ENCODE results near the gene FMNL2. TPM values are rescaled to one million over a fixed set of nuclear protein-coding genes. Genes with fewer than 3 reads are reported as not detected.

The FMNL2 gene
- total RNA-seq, 1 experiment from 2014 or later: 33.6 TPM

DNA sequence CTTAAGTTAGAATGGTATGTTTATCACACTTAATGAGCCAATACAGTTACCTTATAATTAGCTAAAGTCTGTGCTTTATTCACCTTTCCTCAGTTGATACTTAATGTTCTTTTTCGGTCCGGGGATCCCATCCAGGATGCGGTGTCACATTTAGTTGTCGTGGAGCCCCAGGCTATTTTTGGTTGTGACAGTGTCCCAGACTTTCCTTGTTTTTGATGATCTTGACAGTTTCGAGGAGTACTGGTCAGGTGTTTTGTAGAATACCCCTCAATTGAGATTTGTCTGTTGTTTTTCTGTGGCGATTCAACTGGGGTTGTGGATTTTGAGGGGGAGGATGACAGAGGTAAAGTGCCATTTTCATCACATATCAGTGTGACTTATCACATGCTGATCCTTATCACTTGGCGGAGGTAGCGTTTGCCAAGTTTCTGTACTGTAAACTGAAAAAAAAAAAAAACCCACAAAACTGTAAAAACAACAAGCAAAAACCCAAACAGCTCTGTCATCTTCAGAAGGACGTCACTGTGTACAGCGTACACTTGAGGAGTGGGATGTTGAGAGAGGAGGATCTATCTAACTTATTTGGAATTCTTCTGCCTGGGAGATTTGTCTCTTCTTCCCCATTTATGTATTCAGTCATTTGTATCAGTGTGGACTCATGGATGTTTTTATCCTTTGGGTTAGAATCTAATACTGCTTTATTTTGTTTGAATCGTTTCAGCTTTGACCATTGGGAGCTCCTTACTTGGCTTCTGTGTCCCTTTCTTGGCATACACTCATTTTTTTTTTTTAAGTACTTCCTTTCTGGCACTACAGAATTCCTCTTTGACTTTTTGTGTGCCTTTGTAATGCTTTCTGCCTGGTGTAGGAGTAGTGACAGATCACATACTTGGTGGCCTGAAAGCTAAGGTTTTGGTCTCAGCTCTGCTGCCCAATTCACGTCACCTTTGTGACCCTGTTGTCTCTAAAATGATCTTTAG, 68.1 kb downstream of the FMNL2 start:
- Histone ChIP-seq H3K79me2 (ENCODE audit: insufficient read depth, low read length) (no peaks in the 10 kb centered on the region; the same call in 1 of the 2 replicates), H3K18ac (ENCODE audit: insufficient read length, low read depth, low read length) (no peak overlapping the region), H3K27ac (ENCODE audit: insufficient read length, low read depth, low read length) (no peak overlapping the region), H3K23ac (ENCODE audit: insufficient read length, low read depth, low read length) (no peak overlapping the region), H3K9ac (ENCODE audit: extremely low read depth, insufficient read length, low read length) (no peak overlapping the region), H4K8ac (replicated peaks; ENCODE audit: insufficient read length, low read depth, low read length) (no peak overlapping the region), H4K91ac (ENCODE audit: insufficient read length, low read depth, low read length) (no peak overlapping the region), H2AFZ (ENCODE audit: low read length) (no peak overlapping the region), H2AK5ac (ENCODE audit: insufficient read length, low read length) (no peak overlapping the region), H2BK5ac (ENCODE audit: insufficient read length, low read length) (no peak overlapping the region), H3K14ac (ENCODE audit: insufficient read depth, low read length) (no peak overlapping the region), H3K56ac (ENCODE audit: insufficient read length, low read depth, low read length) (no peak overlapping the region), H4K20me1 (ENCODE audit: control insufficient read depth, insufficient read depth, insufficient read length) (no peaks in the 10 kb centered on the region), H3K23me2 (ENCODE audit: insufficient read length, low read depth, low read length, poor library complexity, severe bottlenecking) (peaks cover 4% of the 10 kb centered on the region), H3K9me3 (ENCODE audit: control insufficient read depth, low read depth, low read length) (no peaks in the 10 kb centered on the region), H2BK15ac (ENCODE audit: low read depth, low read length) (no peak overlapping the region), H3K4ac (ENCODE audit: low read depth, low read length) (no peak overlapping the region), H2BK20ac (ENCODE audit: low read depth, low read length, poor library complexity, severe bottlenecking) (no peak overlapping the region), H3T11ph (ENCODE audit: low read length) (no peak overlapping the region), H4K5ac (ENCODE audit: insufficient read length, low read depth, low read length) (no peak overlapping the region), H3K79me1 (ENCODE audit: insufficient read depth, low read depth, low read length, poor library complexity, severe bottlenecking) (peaks cover 7% of the 10 kb centered on the region), H3K4me1 (ENCODE audit: insufficient read depth, low read length) (peaks cover 7% of the 10 kb centered on the region; the same call in 1 of the 2 replicates), H2BK120ac (ENCODE audit: low read depth, low read length, poor library complexity, severe bottlenecking) (no peak overlapping the region), H3K27me3 (ENCODE audit: insufficient read depth, low read length) (no peaks in the 10 kb centered on the region), H3K4me2 (ENCODE audit: insufficient read depth, insufficient read length, low read length) (no peak overlapping the region), H2BK12ac (ENCODE audit: insufficient read length, low read depth, low read length) (no peak overlapping the region)
- Mint-ChIP-seq H3K4me3 (no peak overlapping the region), H3K9me3 (no peaks in the 10 kb centered on the region), H3K4me1 (peaks cover 66 to 72% of the 10 kb centered on the region in 2 experiments), H3K27me3 (ENCODE audit: low read depth) (no peaks in the 10 kb centered on the region), H3K36me3 (ENCODE audit: insufficient read depth in 1 of 3, low read depth in 3 of 3) (no peaks in the 10 kb centered on the region), H3K27ac (no peak overlapping the region)
- no peak for TF ChIP-seq CTCF (conservative IDR thresholded peaks at IDR 0.05)
- no peak for DNase-seq
- WGBS (ENCODE audit: extremely low coverage, insufficient read length, low lambda C conversion rate): no CpG with 5 or more reads among the region's 12 CpGs

Data from H9 (cell line).